Prostate gland (tissue), 2 donors: ENCODE data around the gene GOSR2. TPM values are rescaled to one million over a fixed set of nuclear protein-coding genes. Genes with fewer than 3 reads are reported as not detected.

Experiments used
- DNase-seq: peaks from one replicate; pipeline ENCODE4 v3.0.0-alpha.2; 2019; ENCODE audit warnings: low spot score
- H3K27ac ChIP-seq, 2 donors: fragments of 200-600 bp; sonication (generic); 2 replicates each; pipeline ENCODE4 v1.5.1; 2017 to 2019
- H3K27me3 ChIP-seq: fragments of 200-600 bp; sonication (generic); replicated peaks from 2 replicates; pipeline ENCODE4 v1.5.1; 2019; ENCODE audit not compliant: insufficient read depth
- H3K36me3 ChIP-seq, 2 donors: fragments of 200-600 bp; sonication (generic); 1 replicate in 1 of 2; 2 replicates in 1 of 2; pipeline versions ENCODE4 v1.5.1 to v1.8.1; 2017 to 2019
- H3K4me1 ChIP-seq: fragments of 200-600 bp; sonication (generic); replicated peaks from 2 replicates; pipeline ENCODE4 v1.5.1; 2019
- H3K4me3 ChIP-seq, 2 donors: fragments of 200-600 bp; sonication (generic); 2 replicates each; pipeline ENCODE4 v1.5.1; 2017 to 2019
- H3K9me3 ChIP-seq: fragments of 200-600 bp; sonication (generic); 2 replicates; pipeline ENCODE4 v1.5.1; 2017
- CTCF ChIP-seq, 4 experiments: fragments of 200-600 bp in 2 of 4; fragments of 450-650 bp in 2 of 4; sonication (generic) in 2 of 4; IDR thresholded peaks; 1 replicate in 3 of 4; 2 replicates in 1 of 4; pipeline ENCODE4 v1.5.1; 2016 to 2019; ENCODE audit warnings: antibody characterized with exemption in 4 of 4, mild to moderate bottlenecking in 2 of 4, moderate library complexity in 2 of 4
- POLR2A ChIP-seq: fragments of 450-650 bp; IDR thresholded peaks from one replicate; pipeline ENCODE4 v1.6.1; 2016; ENCODE audit warnings: antibody characterized with exemption, mild to moderate bottlenecking
- POLR2AphosphoS5 ChIP-seq: sonication (generic); formaldehyde crosslinking; IDR thresholded peaks from one replicate; pipeline ENCODE4 v1.6.1; 2017; ENCODE audit warnings: antibody characterized with exemption
- WGBS: methylation state at CpG from one replicate; pipeline ENCODE4 v1.1.5; 2018; 5-methylcytosine and 5-hydroxymethylcytosine counted together
- intact Hi-C: fragments of 100-400 bp; cut with DNase I; formaldehyde crosslinking; loops from one replicate; pipeline ENCODE4 v1.14.2; 2022
- total RNA-seq, 2 donors: library from RNA; depleted of rRNA; stranded (reverse); fragments of >200 nt; gene quantifications; one replicate each; pipeline ENCODE4 v1.1.0, GENCODE V29; 2016

Gene GOSR2
- total RNA-seq, 2 donors from 2014 or later: 40.0 to 61.4 TPM

- intact Hi-C loops: no loop called here
- peaks cover 6 to 31% of the 10 kb centered on the region in 2 donors for H3K36me3 ChIP-seq
- H3K27ac ChIP-seq: no peak overlapping the region
- TF ChIP-seq POLR2A: no peak
- no peak for TF ChIP-seq POLR2AphosphoS5
- TF ChIP-seq CTCF (IDR thresholded peaks at IDR 0.05): no peak
- no peak for DNase-seq
- no peaks in the 10 kb centered on the region for H3K27me3 ChIP-seq
- H3K4me1 ChIP-seq: no peaks in the 10 kb centered on the region
- H3K9me3 ChIP-seq: no peaks in the 10 kb centered on the region
- 75% methylated on average over 6 of the region's 6 CpGs for WGBS
- H3K4me3 ChIP-seq: no peak overlapping the region
Measured at GRCh38 chr17:46929413-46929812, 6.5 kb downstream of the GOSR2 start.

GRCh38 chr17:46930051-46930450 lies 7.1 kb downstream of the GOSR2 start:
- intact Hi-C loops: no loop called here
- H3K36me3 ChIP-seq: peaks cover 6 to 38% of the 10 kb centered on the region in 2 donors
- no peak for DNase-seq
- 86% methylated on average over 4 of the region's 4 CpGs for WGBS
- no peaks in the 10 kb centered on the region for H3K9me3 ChIP-seq
- no peak overlapping the region for H3K27ac ChIP-seq
- H3K4me1 ChIP-seq: no peaks in the 10 kb centered on the region
- no peaks in the 10 kb centered on the region for H3K27me3 ChIP-seq
- TF ChIP-seq POLR2AphosphoS5 (no peak), CTCF (IDR thresholded peaks at IDR 0.05) (no peak), POLR2A (no peak)
- no peak overlapping the region for H3K4me3 ChIP-seq

- intact Hi-C loops: no loop called here
- WGBS: 84% methylated on average over 4 of the region's 4 CpGs
- TF ChIP-seq POLR2AphosphoS5: no peak
- no peak for TF ChIP-seq POLR2A
- no peak for TF ChIP-seq CTCF (IDR thresholded peaks at IDR 0.05)
- DNase-seq: no peak
- H3K27me3 ChIP-seq: no peaks in the 10 kb centered on the region
- no peaks in the 10 kb centered on the region for H3K4me1 ChIP-seq
- no peaks in the 10 kb centered on the region for H3K9me3 ChIP-seq
- no peak overlapping the region for H3K4me3 ChIP-seq
- peaks cover 9 to 47% of the 10 kb centered on the region in 2 donors for H3K36me3 ChIP-seq
- H3K27ac ChIP-seq: no peak overlapping the region
Measured at GRCh38 chr17:46931596-46931995, 8.6 kb downstream of the GOSR2 start.

- intact Hi-C loops: no loop called here
- H3K27me3 ChIP-seq: no peaks in the 10 kb centered on the region
- no peak overlapping the region for H3K4me3 ChIP-seq
- no peak for DNase-seq
- no peak overlapping the region for H3K27ac ChIP-seq
- TF ChIP-seq POLR2A (no peak), POLR2AphosphoS5 (no peak), CTCF (IDR thresholded peaks at IDR 0.05) (no peak)
- H3K36me3 ChIP-seq: peaks cover 9 to 43% of the 10 kb centered on the region in 2 donors
- no peaks in the 10 kb centered on the region for H3K9me3 ChIP-seq
- H3K4me1 ChIP-seq: no peaks in the 10 kb centered on the region
- 78% methylated on average over 7 of the region's 7 CpGs for WGBS
Measured at GRCh38 chr17:46935658-46936266, 12.8 kb downstream of the GOSR2 start.
